Stomach (tissue), 9 donors: ENCODE measurements around the gene ZFHX2. TPM values are rescaled to one million over a fixed set of nuclear protein-coding genes. Genes with fewer than 3 reads are reported as not detected.

Experiments used
- DNase-seq, 2 donors: peaks; one replicate each; pipeline versions ENCODE4 v3.0.0 to v3.0.0-alpha.2; 2013 to 2019
- H3K27ac ChIP-seq, 5 donors: fragments of 200-600 bp in 4 of 5; sonication (generic) in 4 of 5; one replicate each; pipeline ENCODE4 v1.5.1; 2013 to 2019; ENCODE audit warnings: mild to moderate bottlenecking in 1 of 5, moderate library complexity in 1 of 5
- H3K27me3 ChIP-seq, 3 donors: fragments of 200-600 bp; sonication (generic); one replicate each; pipeline ENCODE4 v1.5.1; 2017 to 2019; ENCODE audit warnings: mixed run types in 1 of 3
- H3K36me3 ChIP-seq, 4 donors: fragments of 200-600 bp; sonication (generic); 1 replicate in 3 of 4; 2 replicates in 1 of 4; pipeline ENCODE4 v1.5.1; 2016 to 2019
- H3K4me1 ChIP-seq, 4 donors: fragments of 200-600 bp; sonication (generic); one replicate each; pipeline ENCODE4 v1.5.1; 2016 to 2019
- H3K4me3 ChIP-seq, 4 donors: fragments of 200-600 bp; sonication (generic) in 3 of 4; one replicate each; pipeline ENCODE4 v1.5.1; 2016 to 2019; ENCODE audit warnings: mild to moderate bottlenecking in 1 of 4
- H3K9me3 ChIP-seq, 4 donors: fragments of 200-600 bp; sonication (generic); one replicate each; pipeline ENCODE4 v1.5.1; 2016 to 2019
- EP300 ChIP-seq: sonication (generic); formaldehyde crosslinking; IDR thresholded peaks from one replicate; pipeline ENCODE4 v1.6.1; 2017; ENCODE audit warnings: antibody characterized with exemption
- POLR2A ChIP-seq, 4 donors: fragments of 450-650 bp; IDR thresholded peaks; one replicate each; pipeline ENCODE4 v1.6.1; 2016; ENCODE audit warnings: antibody characterized with exemption in 4 of 4, control low read depth in 2 of 4, mild to moderate bottlenecking in 1 of 4, moderate library complexity in 1 of 4
- POLR2AphosphoS5 ChIP-seq, 3 donors: sonication (generic); formaldehyde crosslinking; IDR thresholded peaks; one replicate each; pipeline ENCODE4 v1.6.1; 2016; ENCODE audit warnings: antibody characterized with exemption in 3 of 3
- WGBS, 5 donors: extraction: QIAGEN DNeasy Blood & Tissue Kit in 3 of 5; methylation state at CpG; one replicate each; pipeline versions ENCODE4 v1.1.5 to v1.1.7; 2013 to 2018; 5-methylcytosine and 5-hydroxymethylcytosine counted together
- intact Hi-C: fragments of 100-400 bp; cut with DNase I; formaldehyde crosslinking; loops from one replicate; pipeline ENCODE4 v1.15.1; 2023; ENCODE audit warnings: low total_unique reads
- polyA plus RNA-seq, 3 donors: library from polyadenylated mRNA; stranded (reverse); fragments of 200-250 nt; gene quantifications; one replicate each; pipeline ENCODE4 v1.2.3, GENCODE V29; 2013
- total RNA-seq, 5 donors: library from RNA; depleted of rRNA; stranded (reverse); fragments of >200 nt; gene quantifications; one replicate each; pipeline versions ENCODE4 v1.1.0 to v1.2.3, GENCODE V29; 2014 to 2016
- TF ChIP-seq, protein P1 (sequence below), 7 experiments: fragments of 450-650 bp in 4 of 7; fragments of 200-600 bp in 3 of 7; sonication (generic) in 3 of 7; IDR thresholded peaks; one replicate each; pipeline ENCODE4 v1.5.1; 2016 to 2019; ENCODE audit warnings: antibody characterized with exemption in 7 of 7, control low read depth in 2 of 7, mild to moderate bottlenecking in 1 of 7
- donor health status: healthy with polysubstance abuse.
- donor health status: Bipolar disorder and iron deficiency.
- donor health status: healthy.

Gene ZFHX2
- total and polyA plus RNA-seq, 8 donors, result under 0.01 to 2.9 (median 0.68) TPM; not detected in 1

- no peaks in the 10 kb centered on the region for H3K9me3 ChIP-seq
- TF ChIP-seq EP300 (no peak), POLR2AphosphoS5 (IDR thresholded peaks at IDR 0.05) (no peak), POLR2A (IDR thresholded peaks at IDR 0.05) (no peak)
- TF ChIP-seq, protein P1, sequence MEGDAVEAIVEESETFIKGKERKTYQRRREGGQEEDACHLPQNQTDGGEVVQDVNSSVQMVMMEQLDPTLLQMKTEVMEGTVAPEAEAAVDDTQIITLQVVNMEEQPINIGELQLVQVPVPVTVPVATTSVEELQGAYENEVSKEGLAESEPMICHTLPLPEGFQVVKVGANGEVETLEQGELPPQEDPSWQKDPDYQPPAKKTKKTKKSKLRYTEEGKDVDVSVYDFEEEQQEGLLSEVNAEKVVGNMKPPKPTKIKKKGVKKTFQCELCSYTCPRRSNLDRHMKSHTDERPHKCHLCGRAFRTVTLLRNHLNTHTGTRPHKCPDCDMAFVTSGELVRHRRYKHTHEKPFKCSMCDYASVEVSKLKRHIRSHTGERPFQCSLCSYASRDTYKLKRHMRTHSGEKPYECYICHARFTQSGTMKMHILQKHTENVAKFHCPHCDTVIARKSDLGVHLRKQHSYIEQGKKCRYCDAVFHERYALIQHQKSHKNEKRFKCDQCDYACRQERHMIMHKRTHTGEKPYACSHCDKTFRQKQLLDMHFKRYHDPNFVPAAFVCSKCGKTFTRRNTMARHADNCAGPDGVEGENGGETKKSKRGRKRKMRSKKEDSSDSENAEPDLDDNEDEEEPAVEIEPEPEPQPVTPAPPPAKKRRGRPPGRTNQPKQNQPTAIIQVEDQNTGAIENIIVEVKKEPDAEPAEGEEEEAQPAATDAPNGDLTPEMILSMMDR (IDR thresholded peaks at IDR 0.05), result no peak
- no peak for DNase-seq
- WGBS, 5 donors, result 1 to 5% (median 3%) methylated on average over 33 to 37 of the region's 37 CpGs
- H3K36me3 ChIP-seq, result no peaks in the 10 kb centered on the region
- peaks cover 14 to 29% (median 24%) of the 10 kb centered on the region in 4 donors for H3K4me1 ChIP-seq
- intact Hi-C loops, result no loop called here
- H3K27me3 ChIP-seq, result peaks cover 0 to 13% (median 0%) of the 10 kb centered on the region in 3 donors
- H3K27ac ChIP-seq, result peak overlapping the region in 4 of 5 donors; percentile 31 to 74 (median 62)
- H3K4me3 ChIP-seq, result peak overlapping the region; percentile 60 to 80 (median 70)
These were observed 726 bp downstream of the ZFHX2 start for GRCh38 chr14:23550812-23551265.

GRCh38 chr14:23550131-23550811 is 1.3 kb downstream of the ZFHX2 start:
- Histone ChIP-seq H3K4me3 (peak overlapping the region; percentile 60 to 80 (median 70)), H3K4me1 (peaks cover 11 to 24% (median 19%) of the 10 kb centered on the region in 4 donors), H3K27ac (peak overlapping the region in 2 of 5 donors; percentile 64 to 74), H3K36me3 (no peaks in the 10 kb centered on the region), H3K27me3 (peaks cover 0 to 13% (median 0%) of the 10 kb centered on the region in 3 donors), H3K9me3 (no peaks in the 10 kb centered on the region)
- 40 to 52% (median 48%) methylated on average over 12 of the region's 12 CpGs for WGBS, 5 donors
- DNase-seq, result no peak
- TF ChIP-seq, protein P1 (IDR thresholded peaks at IDR 0.05), result no peak
- TF ChIP-seq EP300, result no peak
- TF ChIP-seq POLR2AphosphoS5 (IDR thresholded peaks at IDR 0.05), result no peak
- no peak for TF ChIP-seq POLR2A (IDR thresholded peaks at IDR 0.05)
- intact Hi-C loops, result no loop called here

DNA sequence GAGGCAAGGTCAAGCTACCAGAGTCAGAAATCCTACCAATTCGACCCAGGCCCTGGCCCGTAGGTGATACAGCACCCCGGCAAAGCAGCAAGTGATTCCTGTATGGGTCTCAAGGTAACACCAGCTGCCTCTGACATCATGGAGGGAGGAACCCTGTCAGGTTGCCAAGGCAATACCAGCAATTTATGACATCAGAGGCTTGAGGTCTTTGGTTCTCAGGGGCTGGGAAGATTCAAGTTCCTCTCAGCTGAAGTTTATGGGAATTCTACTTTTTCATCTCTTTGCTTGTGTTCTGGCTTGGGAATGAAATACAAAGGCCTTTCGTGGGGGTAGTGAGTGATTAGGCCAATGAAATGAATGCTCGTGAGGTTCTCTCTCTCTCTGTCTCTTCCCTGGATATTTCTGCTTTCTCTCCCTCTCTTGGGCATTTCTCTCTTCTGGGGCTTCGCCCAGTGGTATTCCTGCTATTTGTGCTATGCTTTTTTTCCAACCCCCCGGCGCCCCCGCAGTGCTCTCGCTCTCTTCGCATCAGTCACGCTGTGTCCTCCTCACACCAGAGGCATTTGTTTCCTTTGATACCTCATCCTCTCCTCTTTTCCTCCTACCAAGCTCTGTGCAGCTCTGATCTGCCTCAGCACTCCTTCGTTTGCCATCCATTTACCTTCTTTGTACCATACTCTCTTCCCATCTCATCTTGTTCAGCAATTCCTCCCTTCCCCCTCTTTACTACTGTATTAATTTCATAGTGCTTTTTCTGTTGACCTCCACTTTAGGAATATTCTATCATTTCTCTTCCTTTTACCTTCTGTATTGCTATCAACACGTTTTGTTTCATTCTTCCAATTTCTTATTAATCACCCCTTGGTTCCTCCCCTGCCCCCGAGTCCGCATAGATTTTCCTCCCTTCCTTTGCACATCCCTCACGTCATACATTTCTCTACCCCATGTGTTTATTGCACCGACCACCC is 2.9 kb downstream of the ZFHX2 start:
- Histone ChIP-seq H3K4me3 (no peak overlapping the region), H3K4me1 (peaks cover 10 to 31% (median 18%) of the 10 kb centered on the region in 4 donors), H3K27ac (no peak overlapping the region), H3K36me3 (no peaks in the 10 kb centered on the region), H3K9me3 (no peaks in the 10 kb centered on the region), H3K27me3 (peaks cover 0 to 13% (median 0%) of the 10 kb centered on the region in 3 donors)
- 65 to 76% (median 71%) methylated on average over 18 of the region's 18 CpGs for WGBS, 5 donors
- intact Hi-C loops, result no loop called here
- peak in 1 of 2 donors; percentile 59 for DNase-seq
- TF ChIP-seq POLR2A (IDR thresholded peaks at IDR 0.05) (no peak), POLR2AphosphoS5 (IDR thresholded peaks at IDR 0.05) (no peak), EP300 (no peak)
- TF ChIP-seq, protein P1 (IDR thresholded peaks at IDR 0.05), result no peak

DNA sequence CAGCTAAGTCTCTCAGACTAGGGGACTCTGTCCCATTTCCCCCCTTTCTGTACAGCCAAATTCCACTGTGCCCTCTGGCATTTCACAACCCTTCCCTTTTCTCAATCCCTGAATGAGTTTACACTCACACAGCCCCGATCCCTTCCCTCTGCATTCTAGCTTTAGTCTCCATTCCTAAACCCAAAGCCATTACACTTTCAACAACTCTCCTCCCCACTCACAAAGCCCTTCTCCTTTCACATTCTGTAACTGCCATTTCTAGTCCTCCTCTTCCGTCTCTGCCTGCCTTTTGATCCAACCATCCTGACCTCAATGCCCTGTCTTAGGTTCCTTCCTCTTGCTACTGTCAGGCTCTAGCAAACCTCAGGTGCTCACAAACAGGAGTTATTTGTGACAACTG is 3.6 kb downstream of the ZFHX2 start:
- no peak overlapping the region for H3K4me3 ChIP-seq
- intact Hi-C loops, result no loop called here
- TF ChIP-seq EP300, result no peak
- no peak for TF ChIP-seq POLR2AphosphoS5 (IDR thresholded peaks at IDR 0.05)
- TF ChIP-seq, protein P1 (IDR thresholded peaks at IDR 0.05), result no peak
- no peak for TF ChIP-seq POLR2A (IDR thresholded peaks at IDR 0.05)
- no peak overlapping the region for H3K27ac ChIP-seq
- no peak for DNase-seq
- WGBS, 5 donors, result 75 to 85% (median 83%) methylated on average over 2 of the region's 2 CpGs
- H3K4me1 ChIP-seq, result peaks cover 10 to 31% (median 18%) of the 10 kb centered on the region in 4 donors
- H3K36me3 ChIP-seq, result no peaks in the 10 kb centered on the region
- H3K27me3 ChIP-seq, result peaks cover 0 to 13% (median 0%) of the 10 kb centered on the region in 3 donors
- no peaks in the 10 kb centered on the region for H3K9me3 ChIP-seq
